Measurements from ENCODE around the gene RASL11B. TPM values are rescaled to one million over a fixed set of nuclear protein-coding genes. Genes with fewer than 3 reads are reported as not detected.
"Not testable (repeated sequence)": the region's sequence is repeated elsewhere in the genome, so short reads cannot be mapped to it uniquely, and the experiment has no call there.

Gene RASL11B
- polyA plus RNA-seq, 1 experiment, result 0.20 TPM

GRCh38 chr4:52823702-52824092, 38.4 kb upstream of the RASL11B start:
- no peaks in the 10 kb centered on the region for H3K27me3 ChIP-seq (ENCODE audit: control insufficient read depth, insufficient read depth, low read length)
- DNase-seq (ENCODE audit: low read depth), result no peak
- POLR2A ChIA-PET, result no interaction called here
- no peak for TF ChIP-seq CTCF (IDR thresholded peaks at IDR 0.05; ENCODE audit: insufficient read depth, low read depth, low read length)
- no peaks in the 10 kb centered on the region for H3K36me3 ChIP-seq (ENCODE audit: control insufficient read depth, insufficient read depth, low read length)
- H3K4me3 ChIP-seq (ENCODE audit: low read depth, low read length), result no peak overlapping the region
- CTCF ChIA-PET, result no interaction called here

- ChIA-PET POLR2A (no interaction called here), CTCF (interaction anchor here (0.8 to 1.9 kb wide), 2 partner anchors 14 to 279 kb away, joined by 3 to 5 read pairs; no protein-coding TSS in a partner anchor)
- no peaks in the 10 kb centered on the region for H3K27me3 ChIP-seq (ENCODE audit: control insufficient read depth, insufficient read depth, low read length)
- DNase-seq (ENCODE audit: low read depth), result no peak
- no peaks in the 10 kb centered on the region for H3K36me3 ChIP-seq (ENCODE audit: control insufficient read depth, insufficient read depth, low read length)
- TF ChIP-seq CTCF (IDR thresholded peaks at IDR 0.05; ENCODE audit: insufficient read depth, low read depth, low read length), result no peak
- H3K4me3 ChIP-seq (ENCODE audit: low read depth, low read length), result no peak overlapping the region
These were observed 37.9 kb upstream of the RASL11B start for GRCh38 chr4:52824270-52824602.

- ChIA-PET CTCF (interaction anchor here (0.8 to 1.9 kb wide), 4 partner anchors 10 to 1409 kb away, joined by 3 to 5 read pairs (median 4); no protein-coding TSS in a partner anchor), POLR2A (no interaction called here)
- peak; percentile 46 for DNase-seq (ENCODE audit: low read depth)
- no peak overlapping the region for H3K4me3 ChIP-seq (ENCODE audit: low read depth, low read length)
- no peaks in the 10 kb centered on the region; the same call in 1 of the 2 replicates for H3K27me3 ChIP-seq (ENCODE audit: control insufficient read depth, insufficient read depth, low read length)
- no peak for TF ChIP-seq CTCF (IDR thresholded peaks at IDR 0.05; ENCODE audit: insufficient read depth, low read depth, low read length)
- no peaks in the 10 kb centered on the region for H3K36me3 ChIP-seq (ENCODE audit: control insufficient read depth, insufficient read depth, low read length)
These were observed 37.3 kb upstream of the RASL11B start for GRCh38 chr4:52824603-52825459.

- Histone ChIP-seq H3K4me3 (ENCODE audit: low read depth, low read length) (no peak overlapping the region), H3K27me3 (ENCODE audit: control insufficient read depth, insufficient read depth, low read length) (no peaks in the 10 kb centered on the region; the same call in 1 of the 2 replicates), H3K36me3 (ENCODE audit: control insufficient read depth, insufficient read depth, low read length) (no peaks in the 10 kb centered on the region)
- no peak for TF ChIP-seq CTCF (IDR thresholded peaks at IDR 0.05; ENCODE audit: insufficient read depth, low read depth, low read length)
- ChIA-PET CTCF (interaction anchor here (1.0 to 1.9 kb wide), 4 partner anchors 9 to 1408 kb away, joined by 3 to 5 read pairs (median 4); no protein-coding TSS in a partner anchor), POLR2A (no interaction called here)
- no peak for DNase-seq (ENCODE audit: low read depth)
These were observed 36.5 kb upstream of the RASL11B start for GRCh38 chr4:52825460-52826090.

- ChIA-PET POLR2A (no interaction called here), CTCF (interaction anchor here (1.4 kb wide), 1 partner anchor 9 kb away, joined by 4 read pairs; no protein-coding TSS in a partner anchor)
- no peak for DNase-seq (ENCODE audit: low read depth)
- H3K4me3 ChIP-seq (ENCODE audit: low read depth, low read length), result no peak overlapping the region
- peaks cover 3% of the 10 kb centered on the region for H3K27me3 ChIP-seq (ENCODE audit: control insufficient read depth, insufficient read depth, low read length)
- no peak for TF ChIP-seq CTCF (IDR thresholded peaks at IDR 0.05; ENCODE audit: insufficient read depth, low read depth, low read length)
- H3K36me3 ChIP-seq (ENCODE audit: control insufficient read depth, insufficient read depth, low read length), result no peaks in the 10 kb centered on the region
These were observed 28.1 kb upstream of the RASL11B start for GRCh38 chr4:52833941-52834525.

- H3K36me3 ChIP-seq (ENCODE audit: control insufficient read depth, insufficient read depth, low read length); DNase-seq (ENCODE audit: low read depth); POLR2A ChIA-PET; H3K27me3 ChIP-seq (ENCODE audit: control insufficient read depth, insufficient read depth, low read length); H3K4me3 ChIP-seq (ENCODE audit: low read depth, low read length): not testable (repeated sequence)
- CTCF ChIA-PET, result interaction anchor here (1.4 kb wide), 1 partner anchor 9 kb away, joined by 4 read pairs; no protein-coding TSS in a partner anchor
These were observed 27.3 kb upstream of the RASL11B start for GRCh38 chr4:52834641-52835456.

Measured in BJ (cell line).